Bronchus fibroblast of lung (primary cell): ENCODE results near the gene PRKAA2. TPM values are rescaled to one million over a fixed set of nuclear protein-coding genes. Genes with fewer than 3 reads are reported as not detected.

Experiments used
- total RNA-seq: library from RNA; depleted of rRNA; stranded (reverse); fragments of >200 nt; gene quantifications from 2 replicates; pipeline ENCODE4 v1.2.3, GENCODE V29; 2015

Gene PRKAA2
- total RNA-seq: 1.2 TPM in 2 replicates

GRCh38 chr1:56644919-56645676 lies at the start of gene PRKAA2:
Gene PRKAA2 (plus strand): TSS chr1:56645314. CDS start chr1:56645388, 74 bp downstream.

Other genes with a start within 250 kb of the PRKAA2 start
- gene PLPP3, start 65.8 kb upstream of the PRKAA2 start, total RNA-seq: 29.3 and 35.5 TPM in 2 replicates
- gene FYB2, start 174.1 kb downstream of the PRKAA2 start, total RNA-seq: not detected in 2 replicates
- not detected in 2 replicates for gene C8A, start 209.5 kb downstream of the PRKAA2 start, total RNA-seq